HG03135 (cell line): Measurements from ENCODE around the gene PSMA5.
"Not testable (repeated sequence)": the region's sequence is repeated elsewhere in the genome, so short reads cannot be mapped to it uniquely, and the experiment has no call there.

Source experiments
- ATAC-seq: cut with Tn5 transposase; IDR thresholded peaks from one replicate; pipeline ENCODE4 v1.9.1; 2021; ENCODE audit warnings: mild to moderate bottlenecking, moderate library complexity; ENCODE audit not compliant: unreplicated experiment

PSMA5 gene

GRCh38 chr1:109433322-109433721, 7.1 kb upstream of the PSMA5 start:
- ATAC-seq = no peak

GRCh38 chr1:109432336-109432735, 6.1 kb upstream of the PSMA5 start:
- ATAC-seq = no peak

GRCh38 chr1:109427171-109427467, 871 bp upstream of the PSMA5 start:
- no peak for ATAC-seq

GRCh38 chr1:109425391-109426280, 612 bp downstream of the PSMA5 start:
- ATAC-seq = peak; percentile 35

GRCh38 chr1:109423498-109423897, 2.8 kb downstream of the PSMA5 start:
- no peak for ATAC-seq

GRCh38 chr1:109412551-109412950, 13.7 kb downstream of the PSMA5 start:
- ATAC-seq = no peak

GRCh38 chr1:109404838-109405237, 21.4 kb downstream of the PSMA5 start:
- ATAC-seq = no peak

- ATAC-seq = no peak
Observed at GRCh38 chr1:109402025-109402424, 24.2 kb downstream of the PSMA5 start.

GRCh38 chr1:109400035-109400655, 26.1 kb downstream of the PSMA5 start:
- no peak for ATAC-seq

GRCh38 chr1:109399326-109399957, 26.8 kb downstream of the PSMA5 start:
- no peak for ATAC-seq

GRCh38 chr1:109398343-109399225, 27.7 kb downstream of the PSMA5 start:
- ATAC-seq = no peak

GRCh38 chr1:109397581-109398342, 28.5 kb downstream of the PSMA5 start, which contains the start of gene SORT1:
SORT1 (minus strand) TSS chr1:109397918; CDS start chr1:109397892, 26 bp downstream.
- peak; percentile 68 for ATAC-seq

- ATAC-seq = no peak
Observed at GRCh38 chr1:109396871-109397580, 29.2 kb downstream of the PSMA5 start.

GRCh38 chr1:109396513-109396839, 29.8 kb downstream of the PSMA5 start:
- no peak for ATAC-seq

GRCh38 chr1:109395602-109396512, 30.4 kb downstream of the PSMA5 start:
- ATAC-seq = no peak

- not testable (repeated sequence) for ATAC-seq
Observed at GRCh38 chr1:109395282-109395599, 31.0 kb downstream of the PSMA5 start.

- ATAC-seq = no peak
Observed at GRCh38 chr1:109394591-109395281, 31.5 kb downstream of the PSMA5 start.

- ATAC-seq = no peak
Observed at GRCh38 chr1:109393617-109394233, 32.5 kb downstream of the PSMA5 start.
